Body of pancreas (tissue), 4 donors: ENCODE results near the gene CELSR1.

Source experiments
- CTCF ChIP-seq, 7 experiments: fragments of 450-650 bp in 4 of 7; fragments of 200-600 bp in 3 of 7; sonication (generic) in 3 of 7; IDR thresholded peaks; one replicate each; pipeline ENCODE4 v1.5.1; 2016 to 2019; ENCODE audit warnings: antibody characterized with exemption in 7 of 7
- POLR2A ChIP-seq, 3 donors: fragments of 450-650 bp; IDR thresholded peaks; one replicate each; pipeline ENCODE4 v1.6.1; 2016; ENCODE audit warnings: antibody characterized with exemption in 3 of 3, mild to moderate bottlenecking in 2 of 3

- TF ChIP-seq CTCF (IDR thresholded peaks at IDR 0.05) (no peak), POLR2A (IDR thresholded peaks at IDR 0.05) (no peak)
Observed at GRCh38 chr22:46414704-46415103, 122.7 kb downstream of the CELSR1 start.
